Astrocyte (in vitro differentiated cells and primary cell): Measurements from ENCODE around the gene HDAC1. TPM values are rescaled to one million over a fixed set of nuclear protein-coding genes. Genes with fewer than 3 reads are reported as not detected.

ENCODE experiments used
- DNase-seq: peaks from one replicate; pipeline ENCODE4 v3.0.0-alpha.2; 2010; ENCODE audit warnings: low read depth
- FAIRE-seq: peaks from 2 replicates; lab custom pipeline; 2011; peaks lifted over from hg19 to GRCh38; lab: Jason Lieb, UNC
- H2AFZ ChIP-seq: 2 replicates; pipeline ENCODE4 v1.6.0; 2012; ENCODE audit warnings: low read depth, low read length, inconsistent platforms
- H3K27ac ChIP-seq: 2 replicates; pipeline ENCODE4 v1.5.1; 2011; ENCODE audit warnings: low read depth, low read length, inconsistent platforms
- H3K27me3 ChIP-seq: 2 replicates; pipeline ENCODE4 v1.6.0; 2011; ENCODE audit warnings: low read length, inconsistent platforms; ENCODE audit not compliant: insufficient read depth
- H3K36me3 ChIP-seq: 2 replicates; pipeline ENCODE4 v1.5.1; 2011; ENCODE audit warnings: low read length, inconsistent platforms; ENCODE audit not compliant: insufficient read depth
- H3K4me1 ChIP-seq: 2 replicates; pipeline ENCODE4 v1.5.1; 2011; ENCODE audit warnings: low read length, inconsistent platforms; ENCODE audit not compliant: insufficient read depth
- H3K4me2 ChIP-seq: 2 replicates; pipeline ENCODE4 v1.6.0; 2012; ENCODE audit warnings: low read length, inconsistent platforms
- H3K4me3 ChIP-seq: 2 replicates; pipeline ENCODE4 v1.5.1; 2011; ENCODE audit warnings: low read depth, mild to moderate bottlenecking, low read length, inconsistent platforms; ENCODE audit not compliant: insufficient read depth
- H3K79me2 ChIP-seq: 2 replicates; pipeline ENCODE4 v1.6.0; 2012; ENCODE audit warnings: mild to moderate bottlenecking, low read length, inconsistent platforms; ENCODE audit not compliant: insufficient read depth
- H3K9ac ChIP-seq: 2 replicates; pipeline ENCODE4 v1.6.0; 2012; ENCODE audit warnings: mild to moderate bottlenecking, low read length, inconsistent platforms
- H3K9me3 ChIP-seq: 2 replicates; pipeline ENCODE4 v1.5.1; 2012; ENCODE audit warnings: low read depth, mild to moderate bottlenecking, low read length, inconsistent platforms; ENCODE audit not compliant: insufficient read depth
- H4K20me1 ChIP-seq: 2 replicates; pipeline ENCODE4 v1.6.0; 2012; ENCODE audit warnings: low read length, inconsistent platforms; ENCODE audit not compliant: insufficient read depth
- H3K27ac Mint-ChIP-seq: one replicate; pipeline ENCODE4 v1.8.0; 2021; ENCODE audit warnings: mild to moderate bottlenecking, mixed read lengths; ENCODE audit not compliant: unreplicated experiment
- H3K27me3 Mint-ChIP-seq: one replicate; pipeline ENCODE4 v1.8.0; 2021; ENCODE audit warnings: low read depth, mixed read lengths; ENCODE audit not compliant: unreplicated experiment
- H3K36me3 Mint-ChIP-seq: one replicate; pipeline ENCODE4 v1.8.0; 2021; ENCODE audit warnings: low read depth, mixed read lengths; ENCODE audit not compliant: unreplicated experiment
- H3K4me1 Mint-ChIP-seq: one replicate; pipeline ENCODE4 v1.8.0; 2021; ENCODE audit warnings: low read depth, mixed read lengths; ENCODE audit not compliant: unreplicated experiment
- H3K4me3 Mint-ChIP-seq: one replicate; pipeline ENCODE4 v1.8.0; 2021; ENCODE audit warnings: mild to moderate bottlenecking, moderate library complexity, mixed read lengths; ENCODE audit not compliant: unreplicated experiment
- H3K9me3 Mint-ChIP-seq: one replicate; pipeline ENCODE4 v1.8.0; 2021; ENCODE audit warnings: mild to moderate bottlenecking, mixed read lengths; ENCODE audit not compliant: unreplicated experiment
- EZH2 ChIP-seq: IDR thresholded peaks from 2 replicates; pipeline ENCODE4 v1.6.1; 2012; ENCODE audit warnings: mild to moderate bottlenecking, low read length, inconsistent platforms; ENCODE audit not compliant: insufficient read depth
- total RNA-seq: library from RNA; stranded (reverse); gene quantifications from 2 replicates; pipeline ENCODE4 v1.2.1, GENCODE V29; 2021
- TF ChIP-seq, protein P1 (sequence below): IDR thresholded peaks from 2 replicates; pipeline ENCODE4 v1.5.1; 2011; ENCODE audit warnings: low read depth, mild to moderate bottlenecking, inconsistent platforms, low read length, moderate library complexity; ENCODE audit not compliant: insufficient read depth

Gene HDAC1
- total RNA-seq, 1 donor from 2014 or later = 99.6 TPM

DNA sequence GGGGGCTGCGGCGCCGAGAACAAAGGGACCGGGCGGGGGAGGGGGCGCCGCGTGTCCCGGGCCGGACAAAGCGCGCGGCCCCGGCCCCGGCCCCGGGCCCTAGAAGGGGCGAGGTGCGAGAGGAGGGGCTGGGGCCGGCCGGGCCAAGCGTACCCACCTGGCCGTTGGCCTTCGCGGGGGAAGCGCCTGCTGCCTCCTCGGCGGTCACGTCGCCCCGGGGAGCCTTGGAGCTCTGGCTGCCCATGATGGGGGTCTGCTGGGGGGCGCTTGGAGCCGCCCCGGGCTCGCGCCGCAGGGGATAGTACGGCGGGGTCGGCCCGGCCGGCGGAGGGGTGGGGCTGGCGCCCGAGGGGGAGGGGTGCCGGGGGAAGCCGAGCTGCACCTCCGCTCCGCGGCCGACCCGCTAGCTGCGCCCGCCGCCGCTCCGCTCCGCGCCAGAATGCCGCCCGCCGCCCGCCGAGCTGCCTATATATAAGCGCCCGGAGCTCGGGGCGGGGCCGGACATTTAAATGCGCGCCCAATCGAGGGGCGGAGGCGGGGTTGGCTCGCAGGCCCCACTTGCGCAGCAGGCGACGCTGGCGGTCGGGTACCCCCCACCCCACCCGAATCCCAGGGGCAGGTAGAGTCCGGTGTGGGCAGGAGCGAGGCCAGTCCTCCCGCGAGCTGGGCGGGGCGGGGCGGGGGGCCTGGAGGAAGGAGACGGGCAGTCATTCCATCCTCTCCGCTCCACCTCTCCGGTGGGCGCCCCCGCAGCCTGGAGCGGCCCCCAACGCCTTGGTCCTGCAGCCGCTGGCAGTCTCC lies 44.1 kb downstream of the HDAC1 start, which contains the start of gene MARCKSL1:
TSS of gene MARCKSL1 (minus strand) at position 444 of the 801 bp plus-strand sequence. CDS start at position 244, 200 bp downstream.
- H3K9ac ChIP-seq = peak within 1 kb of the TSS; percentile 90
- Mint-ChIP-seq H3K4me1 (peaks cover 41% of the 10 kb centered on the region), H3K36me3 (peaks cover 23% of the 10 kb centered on the region), H3K9me3 (no peaks in the 10 kb centered on the region), H3K27ac (peak within 1 kb of the TSS; percentile 73), H3K4me3 (peak within 1 kb of the TSS; percentile 95), H3K27me3 (no peaks in the 10 kb centered on the region)
- peak within 1 kb of the TSS; percentile 69 for H3K27ac ChIP-seq
- H3K4me3 ChIP-seq = peak within 1 kb of the TSS; percentile 90
- no peaks in the 10 kb centered on the region for H3K9me3 ChIP-seq
- DNase-seq (peak; percentile 36), FAIRE-seq (no peak)
- peak within 1 kb of the TSS; percentile 29 for H2AFZ ChIP-seq
- H3K27me3 ChIP-seq = no peaks in the 10 kb centered on the region
- H3K79me2 ChIP-seq = peaks cover 36% of the 10 kb centered on the region
- H3K36me3 ChIP-seq = peaks cover 22% of the 10 kb centered on the region
- peaks cover 50% of the 10 kb centered on the region for H3K4me1 ChIP-seq
- H4K20me1 ChIP-seq = peaks cover 50% of the 10 kb centered on the region
- H3K4me2 ChIP-seq = peak within 1 kb of the TSS; percentile 87
- no peak for TF ChIP-seq EZH2
- TF ChIP-seq, protein P1, sequence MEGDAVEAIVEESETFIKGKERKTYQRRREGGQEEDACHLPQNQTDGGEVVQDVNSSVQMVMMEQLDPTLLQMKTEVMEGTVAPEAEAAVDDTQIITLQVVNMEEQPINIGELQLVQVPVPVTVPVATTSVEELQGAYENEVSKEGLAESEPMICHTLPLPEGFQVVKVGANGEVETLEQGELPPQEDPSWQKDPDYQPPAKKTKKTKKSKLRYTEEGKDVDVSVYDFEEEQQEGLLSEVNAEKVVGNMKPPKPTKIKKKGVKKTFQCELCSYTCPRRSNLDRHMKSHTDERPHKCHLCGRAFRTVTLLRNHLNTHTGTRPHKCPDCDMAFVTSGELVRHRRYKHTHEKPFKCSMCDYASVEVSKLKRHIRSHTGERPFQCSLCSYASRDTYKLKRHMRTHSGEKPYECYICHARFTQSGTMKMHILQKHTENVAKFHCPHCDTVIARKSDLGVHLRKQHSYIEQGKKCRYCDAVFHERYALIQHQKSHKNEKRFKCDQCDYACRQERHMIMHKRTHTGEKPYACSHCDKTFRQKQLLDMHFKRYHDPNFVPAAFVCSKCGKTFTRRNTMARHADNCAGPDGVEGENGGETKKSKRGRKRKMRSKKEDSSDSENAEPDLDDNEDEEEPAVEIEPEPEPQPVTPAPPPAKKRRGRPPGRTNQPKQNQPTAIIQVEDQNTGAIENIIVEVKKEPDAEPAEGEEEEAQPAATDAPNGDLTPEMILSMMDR = no peak

DNA sequence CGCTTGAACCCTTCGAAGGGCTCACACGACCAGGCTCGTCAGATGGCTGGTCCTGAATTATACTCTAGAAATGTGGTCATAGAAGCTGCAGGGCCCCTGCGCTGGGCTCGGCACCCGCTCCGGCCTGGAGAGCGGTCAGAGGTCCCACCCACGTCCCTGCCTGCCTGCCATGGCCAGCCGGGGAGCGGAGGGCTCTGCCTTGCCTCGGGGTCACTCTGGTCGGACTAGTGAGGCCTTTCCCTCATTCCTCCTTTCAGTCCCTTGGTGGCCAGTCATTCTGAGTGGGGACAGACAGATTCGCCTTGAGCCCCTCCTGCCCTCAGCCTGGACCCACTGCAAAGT lies 44.7 kb downstream of the HDAC1 start:
- peaks cover 36% of the 10 kb centered on the region for H3K79me2 ChIP-seq
- Mint-ChIP-seq H3K9me3 (no peaks in the 10 kb centered on the region), H3K27me3 (no peaks in the 10 kb centered on the region), H3K27ac (no peak overlapping the region), H3K4me1 (peaks cover 41% of the 10 kb centered on the region), H3K36me3 (peaks cover 19% of the 10 kb centered on the region), H3K4me3 (peak overlapping the region; percentile 82)
- no peaks in the 10 kb centered on the region for H3K27me3 ChIP-seq
- peaks cover 50% of the 10 kb centered on the region for H3K4me1 ChIP-seq
- no peak for TF ChIP-seq EZH2
- TF ChIP-seq, protein P1 = no peak
- H3K36me3 ChIP-seq = peaks cover 21% of the 10 kb centered on the region
- no peaks in the 10 kb centered on the region for H3K9me3 ChIP-seq
- H2AFZ ChIP-seq = peak overlapping the region; percentile 29
- DNase-seq (no peak), FAIRE-seq (no peak)
- no peak overlapping the region for H3K9ac ChIP-seq
- H3K4me2 ChIP-seq = peak overlapping the region; percentile 87
- no peak overlapping the region for H3K27ac ChIP-seq
- H3K4me3 ChIP-seq = no peak overlapping the region
- peaks cover 44% of the 10 kb centered on the region for H4K20me1 ChIP-seq
